Urinary bladder (tissue), 4 donors: ENCODE data around the gene C11orf21. TPM values are rescaled to one million over a fixed set of nuclear protein-coding genes. Genes with fewer than 3 reads are reported as not detected.

Experiments
- DNase-seq: peaks from one replicate; pipeline ENCODE4 v3.0.0-alpha.2; 2015; ENCODE audit errors: extremely low spot score
- H3K27ac ChIP-seq: one replicate; pipeline ENCODE4 v1.5.1; 2013; ENCODE audit warnings: low read depth, mild to moderate bottlenecking, moderate library complexity
- H3K36me3 ChIP-seq: one replicate; pipeline ENCODE4 v1.6.1; 2013; ENCODE audit warnings: mild to moderate bottlenecking, moderate library complexity; ENCODE audit not compliant: insufficient read depth
- H3K4me1 ChIP-seq: one replicate; pipeline ENCODE4 v1.6.1; 2013; ENCODE audit warnings: mild to moderate bottlenecking, moderate library complexity; ENCODE audit not compliant: insufficient read depth
- H3K4me3 ChIP-seq: one replicate; pipeline ENCODE4 v1.5.1; 2013; ENCODE audit warnings: low read depth, low read length
- WGBS: extraction: QIAGEN DNeasy Blood & Tissue Kit; methylation state at CpG from one replicate; pipeline ENCODE4 v1.1.7; 2013; 5-methylcytosine and 5-hydroxymethylcytosine counted together
- polyA plus RNA-seq: library from polyadenylated mRNA; stranded (reverse); fragments of 200-250 nt; gene quantifications from one replicate; pipeline ENCODE4 v1.2.3, GENCODE V29; 2013
- small RNA-seq: library from RNA; depleted of rRNA; stranded (forward); fragments of <200 nt; gene quantifications from one replicate; pipeline ENCODE3, GENCODE V24; 2014
- total RNA-seq: library from RNA; depleted of rRNA; stranded (reverse); fragments of >200 nt; gene quantifications from one replicate; pipeline ENCODE4 v1.2.3, GENCODE V29; 2014
- donor health status: healthy with polysubstance abuse.
- donor health status: healthy.

The C11orf21 gene
- total and polyA plus RNA-seq, 2 donors = 0.42 to 0.60 TPM

GRCh38 chr11:2256293-2256913, 45.3 kb downstream of the C11orf21 start:
- no peaks in the 10 kb centered on the region for H3K36me3 ChIP-seq
- WGBS = 80% methylated on average over 14 of the region's 14 CpGs
- peak overlapping the region; percentile 46 for H3K27ac ChIP-seq
- H3K4me1 ChIP-seq = no peaks in the 10 kb centered on the region
- no peak overlapping the region for H3K4me3 ChIP-seq
- no peak for DNase-seq

GRCh38 chr11:2252018-2252417, 49.7 kb downstream of the C11orf21 start:
- Histone ChIP-seq H3K4me1 (no peaks in the 10 kb centered on the region), H3K27ac (no peak overlapping the region), H3K36me3 (no peaks in the 10 kb centered on the region), H3K4me3 (no peak overlapping the region)
- DNase-seq = no peak
- 88% methylated on average over 6 of the region's 6 CpGs for WGBS

- WGBS = 94% methylated on average over 6 of the region's 6 CpGs
Observed at GRCh38 chr11:2251138-2251537, 50.6 kb downstream of the C11orf21 start.

GRCh38 chr11:2250485-2250884, 51.2 kb downstream of the C11orf21 start:
- DNase-seq = no peak
- Histone ChIP-seq H3K4me3 (no peak overlapping the region), H3K36me3 (no peaks in the 10 kb centered on the region), H3K4me1 (no peaks in the 10 kb centered on the region), H3K27ac (no peak overlapping the region)
- WGBS = 75% methylated on average over 8 of the region's 8 CpGs

More at GRCh38 chr11:2251138-2251537, 50.6 kb downstream of the C11orf21 start:
- Histone ChIP-seq H3K4me1 (no peaks in the 10 kb centered on the region), H3K27ac (no peak overlapping the region), H3K4me3 (no peak overlapping the region), H3K36me3 (no peaks in the 10 kb centered on the region)
- DNase-seq = no peak

GRCh38 chr11:2250041-2250440, 51.7 kb downstream of the C11orf21 start:
- H3K4me1 ChIP-seq = no peaks in the 10 kb centered on the region
- no peak overlapping the region for H3K27ac ChIP-seq
- no peak overlapping the region for H3K4me3 ChIP-seq
- no peaks in the 10 kb centered on the region for H3K36me3 ChIP-seq
- DNase-seq = no peak
- WGBS = 85% methylated on average over 9 of the region's 9 CpGs

- no peak for DNase-seq
- Histone ChIP-seq H3K4me1 (no peaks in the 10 kb centered on the region), H3K36me3 (no peaks in the 10 kb centered on the region), H3K27ac (no peak overlapping the region), H3K4me3 (no peak overlapping the region)
- WGBS = 82% methylated on average over 20 of the region's 20 CpGs
Observed at GRCh38 chr11:2249189-2249916, 52.4 kb downstream of the C11orf21 start.

- 97% methylated on average over 7 of the region's 7 CpGs for WGBS
- Histone ChIP-seq H3K36me3 (no peaks in the 10 kb centered on the region), H3K4me3 (no peak overlapping the region), H3K27ac (no peak overlapping the region), H3K4me1 (no peaks in the 10 kb centered on the region)
- DNase-seq = no peak
Observed at GRCh38 chr11:2248762-2249161, 53.0 kb downstream of the C11orf21 start.

- Histone ChIP-seq H3K36me3 (no peaks in the 10 kb centered on the region), H3K27ac (no peak overlapping the region), H3K4me3 (no peak overlapping the region), H3K4me1 (no peaks in the 10 kb centered on the region)
- 89% methylated on average over 11 of the region's 11 CpGs for WGBS
- DNase-seq = no peak
Observed at GRCh38 chr11:2248242-2248641, 53.5 kb downstream of the C11orf21 start.

GRCh38 chr11:2247496-2247895, 54.2 kb downstream of the C11orf21 start:
- H3K27ac ChIP-seq = no peak overlapping the region
- WGBS = 78% methylated on average over 7 of the region's 7 CpGs
- H3K4me3 ChIP-seq = no peak overlapping the region
- H3K36me3 ChIP-seq = no peaks in the 10 kb centered on the region
- DNase-seq = no peak
- no peaks in the 10 kb centered on the region for H3K4me1 ChIP-seq

Small RNA genes lying within 50 kb of the gene (small RNA-seq; reads per million reads assigned to genes)
- gene RNU6-878P = not detected

Other genes starting within 250 kb of the C11orf21 start
- 362 TPM for gene IGF2, start 162.5 kb downstream of the C11orf21 start, total RNA-seq
- gene IGF2, start 162.5 kb downstream of the C11orf21 start, polyA plus RNA-seq = 86.5 TPM
- not detected for gene INS, start 140.7 kb downstream of the C11orf21 start, total RNA-seq
- 0.30 TPM for gene INS, start 140.7 kb downstream of the C11orf21 start, polyA plus RNA-seq
- gene TH, start 130.1 kb downstream of the C11orf21 start, total RNA-seq = 1.6 TPM
- gene TH, start 130.1 kb downstream of the C11orf21 start, polyA plus RNA-seq = 3.6 TPM
- 0.42 TPM for gene ASCL2, start 31.3 kb downstream of the C11orf21 start, total RNA-seq
- 0.85 TPM for gene ASCL2, start 31.3 kb downstream of the C11orf21 start, polyA plus RNA-seq
- 1.9 TPM for gene TSPAN32, start 95 bp upstream of the C11orf21 start, total RNA-seq
- 1.7 TPM for gene TSPAN32, start 95 bp upstream of the C11orf21 start, polyA plus RNA-seq
- gene CD81, start 75.4 kb upstream of the C11orf21 start, total RNA-seq = 251 TPM
- gene CD81, start 75.4 kb upstream of the C11orf21 start, polyA plus RNA-seq = 1,145 TPM
- 16.6 TPM for gene TSSC4, start 98.8 kb upstream of the C11orf21 start, total RNA-seq
- 61.7 TPM for gene TSSC4, start 98.8 kb upstream of the C11orf21 start, polyA plus RNA-seq
- 0.11 TPM for gene TRPM5, start 142.6 kb upstream of the C11orf21 start, total RNA-seq
- gene TRPM5, start 142.6 kb upstream of the C11orf21 start, polyA plus RNA-seq = 0.05 TPM
- gene KCNQ1, start 143.1 kb upstream of the C11orf21 start, total RNA-seq = 6.3 TPM
- gene KCNQ1, start 143.1 kb upstream of the C11orf21 start, polyA plus RNA-seq = 9.1 TPM